ENCODE measurements around the gene WDR36.

- TF ChIP-seq GATA2 (IDR thresholded peaks at IDR 0.05; ENCODE audit: low read depth, low read length) (no peak), GATA3 (IDR thresholded peaks at IDR 0.05; ENCODE audit: low read depth, low read length) (no peak)
These were observed 75.4 kb downstream of the WDR36 start for GRCh38 chr5:111167551-111167950.

Measured in SH-SY5Y (cell line).